C4-2B (cell line): ENCODE measurements around the gene COQ10B.
A peak's percentile ranks its signal among the peaks of the same experiment; 100 is the strongest.

Experiments
- CTCF ChIP-seq: fragments of 450-650 bp; conservative IDR thresholded peaks from 2 replicates; pipeline ENCODE4 v1.5.1; 2017; ENCODE audit warnings: mild to moderate bottlenecking
- ZFX ChIP-seq: fragments of 450-650 bp; IDR thresholded peaks from 2 replicates; pipeline ENCODE4 v1.6.1; 2017

- TF ChIP-seq CTCF (no peak; the same call in 1 of the 2 replicates), ZFX (peak; percentile 18; the same call in 1 of the 2 replicates)
These were observed at the start of gene COQ10B for GRCh38 chr2:197453123-197453913.
